ENCODE measurements around the gene DDAH1.
A peak's percentile ranks its signal among the peaks of the same experiment; 100 is the strongest.

Gene DDAH1

GRCh38 chr1:85322655-85323054 lies 142.3 kb downstream of the DDAH1 start:
- no peak for DNase-seq

GRCh38 chr1:85321237-85321964 lies 143.6 kb downstream of the DDAH1 start:
- no peak for DNase-seq

- no peak for DNase-seq
Observed at GRCh38 chr1:85320371-85321131, 144.4 kb downstream of the DDAH1 start.

- DNase-seq = no peak
Observed at GRCh38 chr1:85319931-85320330, 145.0 kb downstream of the DDAH1 start.

GRCh38 chr1:85319491-85319890 lies 145.5 kb downstream of the DDAH1 start:
- no peak for DNase-seq

- DNase-seq = no peak
Observed at GRCh38 chr1:85318217-85318616, 146.7 kb downstream of the DDAH1 start.

GRCh38 chr1:85317560-85317959 lies 147.4 kb downstream of the DDAH1 start:
- DNase-seq = no peak

- no peak for DNase-seq
Observed at GRCh38 chr1:85316321-85316720, 148.6 kb downstream of the DDAH1 start.

- no peak for DNase-seq
Observed at GRCh38 chr1:85315789-85316188, 149.2 kb downstream of the DDAH1 start.

GRCh38 chr1:85314726-85315125 lies 150.2 kb downstream of the DDAH1 start:
- no peak for DNase-seq

GRCh38 chr1:85313888-85314696 lies 150.9 kb downstream of the DDAH1 start:
- peak; percentile 70 for DNase-seq

- no peak for DNase-seq
Observed at GRCh38 chr1:85311818-85312217, 153.1 kb downstream of the DDAH1 start.

GRCh38 chr1:85308833-85309350 lies 156.1 kb downstream of the DDAH1 start:
- DNase-seq = no peak

- DNase-seq = peak; percentile 13
Observed at GRCh38 chr1:85307987-85308832, 156.7 kb downstream of the DDAH1 start.

GRCh38 chr1:85306236-85306635 lies 158.7 kb downstream of the DDAH1 start:
- no peak for DNase-seq

GRCh38 chr1:85303440-85304162 lies 161.4 kb downstream of the DDAH1 start:
- DNase-seq = no peak

- DNase-seq = no peak
Observed at GRCh38 chr1:85300140-85300539, 164.8 kb downstream of the DDAH1 start.

GRCh38 chr1:85297855-85298629 lies 166.9 kb downstream of the DDAH1 start:
- DNase-seq = peak; percentile 97

- DNase-seq = no peak
Observed at GRCh38 chr1:85297538-85297854, 167.5 kb downstream of the DDAH1 start.

GRCh38 chr1:85296980-85297379 lies 168.0 kb downstream of the DDAH1 start:
- DNase-seq = no peak

- no peak for DNase-seq
Observed at GRCh38 chr1:85295654-85296053, 169.3 kb downstream of the DDAH1 start.
